Liver (tissue), 9 donors: ENCODE measurements around the gene GLI3. TPM values are rescaled to one million over a fixed set of nuclear protein-coding genes. Genes with fewer than 3 reads are reported as not detected.

Source experiments
- DNase-seq: peaks from one replicate; pipeline ENCODE4 v3.0.0-alpha.2; 2017; ENCODE audit warnings: low spot score
- H3K27ac ChIP-seq, 2 donors: one replicate each; pipeline ENCODE4 v1.7.0; 2013; ENCODE audit warnings: inconsistent platforms in 2 of 2, low read length in 2 of 2, control low read depth in 1 of 2, low read depth in 1 of 2, mild to moderate bottlenecking in 1 of 2
- H3K27me3 ChIP-seq, 4 donors: one replicate each; pipeline versions ENCODE4 v1.6.1 to v1.7.0; 2013; ENCODE audit warnings: low read length in 3 of 4, inconsistent platforms in 1 of 4, mild to moderate bottlenecking in 1 of 4, moderate library complexity in 1 of 4; ENCODE audit not compliant: control insufficient read depth in 4 of 4, insufficient read depth in 4 of 4
- H3K36me3 ChIP-seq, 4 donors: one replicate each; pipeline versions ENCODE4 v1.6.1 to v1.7.0; 2013; ENCODE audit warnings: low read length in 3 of 4, mild to moderate bottlenecking in 3 of 4, low read depth in 1 of 4, moderate library complexity in 1 of 4; ENCODE audit not compliant: control insufficient read depth in 4 of 4, insufficient read depth in 3 of 4
- H3K4me1 ChIP-seq, 4 donors: one replicate each; pipeline versions ENCODE4 v1.6.1 to v1.7.0; 2013; ENCODE audit warnings: low read length in 3 of 4, mild to moderate bottlenecking in 3 of 4, moderate library complexity in 1 of 4; ENCODE audit not compliant: control insufficient read depth in 4 of 4, insufficient read depth in 4 of 4
- H3K4me3 ChIP-seq, 3 donors: one replicate each; pipeline versions ENCODE4 v1.6.1 to v1.7.0; 2013; ENCODE audit warnings: low read length in 3 of 3, control low read depth in 1 of 3, low read depth in 1 of 3, mild to moderate bottlenecking in 1 of 3
- H3K9ac ChIP-seq, 2 donors: one replicate each; pipeline ENCODE4 v1.7.0; 2013; ENCODE audit warnings: low read length in 2 of 2, mild to moderate bottlenecking in 2 of 2, moderate library complexity in 2 of 2, control low read depth in 1 of 2, low read depth in 1 of 2
- H3K9me3 ChIP-seq, 4 donors: one replicate each; pipeline versions ENCODE4 v1.6.1 to v1.7.0; 2013; ENCODE audit warnings: low read length in 3 of 4; ENCODE audit not compliant: control insufficient read depth in 4 of 4
- EGR1 ChIP-seq, 2 donors: IDR thresholded peaks; 2 replicates each; pipeline ENCODE4 v1.6.1; 2016 to 2018; ENCODE audit warnings: antibody characterized with exemption in 2 of 2, low read depth in 2 of 2
- FOXA2 ChIP-seq: IDR thresholded peaks from 2 replicates; pipeline ENCODE4 v1.6.1; 2016; ENCODE audit warnings: antibody characterized with exemption
- GABPA ChIP-seq, 2 donors: IDR thresholded peaks in 1 of 2; conservative IDR thresholded peaks in 1 of 2; 2 replicates each; pipeline ENCODE4 v1.6.1; 2016; ENCODE audit warnings: antibody characterized with exemption in 2 of 2, mild to moderate bottlenecking in 1 of 2, moderate library complexity in 1 of 2
- HNF4G ChIP-seq: IDR thresholded peaks from 2 replicates; pipeline ENCODE4 v1.6.1; 2016; ENCODE audit warnings: antibody characterized with exemption
- JUND ChIP-seq, 2 donors: IDR thresholded peaks; 2 replicates each; pipeline ENCODE4 v1.6.1; 2016; ENCODE audit warnings: antibody characterized with exemption in 2 of 2
- MAX ChIP-seq: IDR thresholded peaks from 2 replicates; pipeline ENCODE4 v1.6.1; 2016; ENCODE audit warnings: antibody characterized with exemption
- RAD21 ChIP-seq, 2 donors: IDR thresholded peaks; 2 replicates each; pipeline ENCODE4 v1.6.1; 2016; ENCODE audit warnings: antibody characterized with exemption in 2 of 2, mild to moderate bottlenecking in 2 of 2
- REST ChIP-seq: IDR thresholded peaks from 2 replicates; pipeline ENCODE4 v1.6.1; 2016; ENCODE audit warnings: antibody characterized with exemption, mild to moderate bottlenecking
- RXRA ChIP-seq, 2 donors: IDR thresholded peaks; 2 replicates each; pipeline ENCODE4 v1.6.1; 2017 to 2018; ENCODE audit warnings: antibody characterized with exemption in 2 of 2, mild to moderate bottlenecking in 1 of 2
- SP1 ChIP-seq: IDR thresholded peaks from 2 replicates; pipeline ENCODE4 v1.6.1; 2018; ENCODE audit warnings: antibody characterized with exemption, mild to moderate bottlenecking
- YY1 ChIP-seq: IDR thresholded peaks from 2 replicates; pipeline ENCODE4 v1.6.1; 2016; ENCODE audit warnings: antibody characterized with exemption, mild to moderate bottlenecking
- WGBS: extraction: QIAGEN DNeasy Blood & Tissue Kit; methylation state at CpG from one replicate; pipeline ENCODE4 v1.1.7; 2013; 5-methylcytosine and 5-hydroxymethylcytosine counted together
- polyA plus RNA-seq, 2 donors: library from polyadenylated mRNA; stranded (reverse) in 1 of 2; unstranded in 1 of 2; fragments of 200-250 nt in 1 of 2; fragments of >200 nt in 1 of 2; fragmentation: Nextera tagmentation in 1 of 2; extraction: Ambion mirVana in 1 of 2; gene quantifications; one replicate each; pipeline versions ENCODE4 v1.2.1 to v1.2.3, GENCODE V29; 2013 to 2015
- total RNA-seq, 2 donors: library from RNA; depleted of rRNA; stranded (reverse); fragments of >200 nt; gene quantifications; one replicate each; pipeline ENCODE4 v1.2.3, GENCODE V29; 2014
- TF ChIP-seq, protein P1 (sequence below): fragments of 150-350 bp; IDR thresholded peaks from 2 replicates; pipeline ENCODE4 v1.5.1; 2017; ENCODE audit warnings: improper control_type of control experiment, low read depth, low read length; ENCODE audit not compliant: missing input control
- donor health status: healthy.
- donor health status: healthy.
- donor health status: healthy.
- donor health status: healthy.
- donor health status: healthy.

The GLI3 gene
- total and polyA plus RNA-seq, 4 donors = 0.09 to 0.42 (median 0.26) TPM

- no peak overlapping the region for H3K4me3 ChIP-seq
- no peak overlapping the region for H3K27ac ChIP-seq
- WGBS = 39% methylated on average over 3 of the region's 3 CpGs
- H3K4me1 ChIP-seq = peaks cover 10 to 21% (median 15%) of the 10 kb centered on the region in 4 donors
- TF ChIP-seq EGR1 (IDR thresholded peaks at IDR 0.05; ENCODE audit: low read depth in 2 of 2) = no peak
- no peak for DNase-seq
- no peaks in the 10 kb centered on the region for H3K36me3 ChIP-seq
- H3K9ac ChIP-seq = no peak overlapping the region
- H3K27me3 ChIP-seq = peaks cover 0 to 27% (median 2%) of the 10 kb centered on the region in 4 donors
- H3K9me3 ChIP-seq = no peaks in the 10 kb centered on the region
Observed at GRCh38 chr7:42234736-42235135, 2.3 kb downstream of the GLI3 start.

DNA sequence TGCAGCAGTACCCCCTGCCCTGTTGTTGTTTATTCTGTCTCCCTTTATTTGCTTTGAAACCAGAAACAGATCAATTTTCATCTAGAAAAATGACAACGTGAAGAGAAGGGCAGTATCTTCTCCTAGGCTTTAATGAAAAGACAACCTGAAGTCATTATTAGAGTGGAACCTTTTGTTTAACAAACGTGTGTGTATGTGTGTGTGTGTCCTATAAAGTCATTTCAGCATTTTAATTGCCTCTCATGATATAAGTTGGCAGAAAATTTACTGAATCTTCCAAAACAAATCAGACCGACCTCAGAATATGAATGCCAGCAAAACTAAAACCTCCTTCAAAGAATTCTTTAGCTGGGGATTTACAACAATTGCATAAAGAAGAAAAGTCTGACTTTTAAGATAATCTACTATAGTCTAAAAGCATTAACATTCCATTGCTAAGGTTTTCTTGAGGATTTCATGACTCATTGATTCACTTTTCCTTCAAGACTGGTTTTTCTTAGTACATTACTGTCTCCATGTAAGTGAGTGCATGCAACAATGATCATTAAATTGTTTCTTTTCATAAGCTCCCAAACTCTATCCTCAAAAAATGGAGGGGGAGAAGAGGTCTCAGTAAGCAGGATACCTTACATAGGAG, 3.2 kb downstream of the GLI3 start:
- Histone ChIP-seq H3K27me3 (peaks cover 0 to 27% (median 2%) of the 10 kb centered on the region in 4 donors), H3K27ac (no peak overlapping the region), H3K9me3 (no peaks in the 10 kb centered on the region), H3K9ac (no peak overlapping the region), H3K4me3 (no peak overlapping the region), H3K36me3 (no peaks in the 10 kb centered on the region), H3K4me1 (peaks cover 10 to 21% (median 15%) of the 10 kb centered on the region in 4 donors)
- WGBS = 39% methylated on average over 3 of the region's 3 CpGs
- no peak for DNase-seq
- no peak for TF ChIP-seq EGR1 (IDR thresholded peaks at IDR 0.05; ENCODE audit: low read depth in 2 of 2)
- no peak for TF ChIP-seq FOXA2
- TF ChIP-seq SP1 = no peak

- no peak for DNase-seq
- Histone ChIP-seq H3K27ac (no peak overlapping the region), H3K27me3 (peaks cover 0 to 27% (median 4%) of the 10 kb centered on the region in 4 donors), H3K9ac (no peak overlapping the region), H3K4me3 (no peak overlapping the region), H3K9me3 (no peaks in the 10 kb centered on the region), H3K4me1 (peaks cover 10 to 22% (median 16%) of the 10 kb centered on the region in 4 donors), H3K36me3 (no peaks in the 10 kb centered on the region)
- WGBS = 44% methylated on average over 2 of the region's 2 CpGs
- TF ChIP-seq YY1 = no peak
- no peak for TF ChIP-seq GABPA (IDR thresholded peaks at IDR 0.05 in 1 of 2, conservative IDR thresholded peaks at IDR 0.05 in 1 of 2)
- TF ChIP-seq RAD21 (IDR thresholded peaks at IDR 0.05) = no peak
- no peak for TF ChIP-seq EGR1 (IDR thresholded peaks at IDR 0.05; ENCODE audit: low read depth in 2 of 2)
- no peak for TF ChIP-seq MAX
- TF ChIP-seq, protein P1, sequence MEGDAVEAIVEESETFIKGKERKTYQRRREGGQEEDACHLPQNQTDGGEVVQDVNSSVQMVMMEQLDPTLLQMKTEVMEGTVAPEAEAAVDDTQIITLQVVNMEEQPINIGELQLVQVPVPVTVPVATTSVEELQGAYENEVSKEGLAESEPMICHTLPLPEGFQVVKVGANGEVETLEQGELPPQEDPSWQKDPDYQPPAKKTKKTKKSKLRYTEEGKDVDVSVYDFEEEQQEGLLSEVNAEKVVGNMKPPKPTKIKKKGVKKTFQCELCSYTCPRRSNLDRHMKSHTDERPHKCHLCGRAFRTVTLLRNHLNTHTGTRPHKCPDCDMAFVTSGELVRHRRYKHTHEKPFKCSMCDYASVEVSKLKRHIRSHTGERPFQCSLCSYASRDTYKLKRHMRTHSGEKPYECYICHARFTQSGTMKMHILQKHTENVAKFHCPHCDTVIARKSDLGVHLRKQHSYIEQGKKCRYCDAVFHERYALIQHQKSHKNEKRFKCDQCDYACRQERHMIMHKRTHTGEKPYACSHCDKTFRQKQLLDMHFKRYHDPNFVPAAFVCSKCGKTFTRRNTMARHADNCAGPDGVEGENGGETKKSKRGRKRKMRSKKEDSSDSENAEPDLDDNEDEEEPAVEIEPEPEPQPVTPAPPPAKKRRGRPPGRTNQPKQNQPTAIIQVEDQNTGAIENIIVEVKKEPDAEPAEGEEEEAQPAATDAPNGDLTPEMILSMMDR = no peak
- no peak for TF ChIP-seq HNF4G
- TF ChIP-seq FOXA2 = no peak
- TF ChIP-seq JUND (IDR thresholded peaks at IDR 0.05) = no peak
- no peak for TF ChIP-seq REST
- TF ChIP-seq RXRA (IDR thresholded peaks at IDR 0.05) = no peak
Observed at GRCh38 chr7:42233171-42233570, 3.8 kb downstream of the GLI3 start.
